MCF 10A (cell line): ENCODE data around the gene DLL4. TPM values are rescaled to one million over a fixed set of nuclear protein-coding genes. Genes with fewer than 3 reads are reported as not detected.
A peak's percentile ranks its signal among the peaks of the same experiment; 100 is the strongest.

Experiments used
- BruUV-seq: library from RNA; stranded (reverse); fragments of 400-500 nt; replicated peaks from 2 replicates; lab custom pipeline; 2021; lab: Mats Ljungman, UMichigan
- CTCF ChIA-PET: fragments of 300-600 bp; sonication (Branson Sonifier 250); formaldehyde crosslinking; extraction: SDS; loops from one replicate; lab custom pipeline; 2021; ENCODE audit warnings: antibody characterized with exemption, inconsistent platforms; lab: Yijun Ruan, JAX
- POLR2A ChIA-PET: fragments of 300-600, 350-650 bp; sonication (Branson Sonifier 250); formaldehyde crosslinking; extraction: SDS; loops from one replicate; lab custom pipeline; 2020; ENCODE audit warnings: antibody characterized with exemption, inconsistent platforms; lab: Yijun Ruan, JAX
- DNase-seq: peaks from one replicate; pipeline ENCODE4 v3.0.0-alpha.2; 2018; ENCODE audit not compliant: unreplicated experiment
- H3K27ac Mint-ChIP-seq: one replicate; pipeline ENCODE4 v1.8.0; 2022; ENCODE audit warnings: mild to moderate bottlenecking, low read depth, mixed read lengths; ENCODE audit not compliant: unreplicated experiment
- H3K27me3 Mint-ChIP-seq: one replicate; pipeline ENCODE4 v1.8.0; 2022; ENCODE audit warnings: mixed read lengths; ENCODE audit not compliant: insufficient read depth, unreplicated experiment
- H3K36me3 Mint-ChIP-seq: one replicate; pipeline ENCODE4 v1.8.0; 2022; ENCODE audit warnings: mild to moderate bottlenecking, moderate library complexity, mixed read lengths; ENCODE audit not compliant: insufficient read depth, unreplicated experiment
- H3K4me1 Mint-ChIP-seq: one replicate; pipeline ENCODE4 v1.8.0; 2022; ENCODE audit warnings: mixed read lengths; ENCODE audit not compliant: insufficient read depth, unreplicated experiment
- H3K4me3 Mint-ChIP-seq: one replicate; pipeline ENCODE4 v1.8.0; 2022; ENCODE audit warnings: mild to moderate bottlenecking, moderate library complexity, mixed read lengths; ENCODE audit not compliant: unreplicated experiment
- H3K9me3 Mint-ChIP-seq: one replicate; pipeline ENCODE4 v1.8.0; 2022; ENCODE audit warnings: mixed read lengths; ENCODE audit not compliant: unreplicated experiment
- CTCF ChIP-seq: fragments of 200-600 bp; IDR thresholded peaks from one replicate; pipeline ENCODE4 v1.8.0; 2022; ENCODE audit warnings: antibody characterized with exemption, mild to moderate bottlenecking; ENCODE audit not compliant: unreplicated experiment
- intact Hi-C: fragments of 100-400 bp; cut with micrococcal nuclease; formaldehyde crosslinking; loops from 2 replicates; pipeline ENCODE4 v1.14.1; 2022
- total RNA-seq: library from RNA; stranded (reverse); gene quantifications from 2 replicates; pipeline ENCODE4 v1.2.3, GENCODE V29; 2022

Gene DLL4
- total RNA-seq, 1 experiment from 2014 or later: not detected

GRCh38 chr15:40955930-40956540, 26.9 kb downstream of the DLL4 start:
- no peak for DNase-seq
- ChIA-PET POLR2A (no interaction called here), CTCF (interaction anchor here (0.6 to 7.2 kb wide), 2 partner anchors 15 to 264 kb away, joined by 5 to 59 read pairs; no protein-coding TSS in a partner anchor)
- no peaks in the 10 kb centered on the region for H3K27me3 Mint-ChIP-seq
- peak overlapping the region; percentile 7 for H3K27ac Mint-ChIP-seq
- intact Hi-C loops: no loop called here
- TF ChIP-seq CTCF: no peak
- BruUV-seq: no TSS peak
- H3K4me1 Mint-ChIP-seq: peaks cover 38% of the 10 kb centered on the region
- H3K36me3 Mint-ChIP-seq: peaks cover 19% of the 10 kb centered on the region
- H3K4me3 Mint-ChIP-seq: peak overlapping the region; percentile 45
- H3K9me3 Mint-ChIP-seq: no peaks in the 10 kb centered on the region

- ChIA-PET POLR2A (interaction anchor here (2.0 kb wide), 1 partner anchor 14 kb away, joined by 4 read pairs; no protein-coding TSS in a partner anchor), CTCF (interaction anchor here (0.6 to 7.2 kb wide), 3 partner anchors 16 to 263 kb away, joined by 5 to 59 read pairs (median 8); no protein-coding TSS in a partner anchor)
- BruUV-seq: no TSS peak
- intact Hi-C loops: no loop called here
- H3K27ac Mint-ChIP-seq: peak overlapping the region; percentile 7
- H3K9me3 Mint-ChIP-seq: no peaks in the 10 kb centered on the region
- TF ChIP-seq CTCF: no peak
- no peak for DNase-seq
- peaks cover 19% of the 10 kb centered on the region for H3K36me3 Mint-ChIP-seq
- H3K4me3 Mint-ChIP-seq: peak overlapping the region; percentile 45
- H3K4me1 Mint-ChIP-seq: peaks cover 38% of the 10 kb centered on the region
- H3K27me3 Mint-ChIP-seq: no peaks in the 10 kb centered on the region
Measured at GRCh38 chr15:40956541-40956982, 27.4 kb downstream of the DLL4 start.

GRCh38 chr15:40957041-40957555, 28.0 kb downstream of the DLL4 start:
- Mint-ChIP-seq H3K4me1 (peaks cover 38% of the 10 kb centered on the region), H3K27me3 (no peaks in the 10 kb centered on the region), H3K27ac (no peak overlapping the region), H3K36me3 (peaks cover 19% of the 10 kb centered on the region), H3K4me3 (no peak overlapping the region), H3K9me3 (no peaks in the 10 kb centered on the region)
- no TSS peak for BruUV-seq
- intact Hi-C loops: no loop called here
- no peak for TF ChIP-seq CTCF
- CTCF ChIA-PET: interaction anchor here (2.1 to 7.2 kb wide), 2 partner anchors 16 to 53 kb away, joined by 8 to 59 read pairs; no protein-coding TSS in a partner anchor
- POLR2A ChIA-PET: interaction anchor here (2.0 kb wide), 1 partner anchor 15 kb away, joined by 4 read pairs; no protein-coding TSS in a partner anchor
- no peak for DNase-seq

- Mint-ChIP-seq H3K4me3 (no peak overlapping the region), H3K9me3 (no peaks in the 10 kb centered on the region), H3K27me3 (no peaks in the 10 kb centered on the region), H3K36me3 (peaks cover 16% of the 10 kb centered on the region), H3K4me1 (peaks cover 38% of the 10 kb centered on the region), H3K27ac (no peak overlapping the region)
- peak; percentile 50 for DNase-seq
- ChIA-PET POLR2A (interaction anchor here (2.0 kb wide), 1 partner anchor 15 kb away, joined by 4 read pairs; no protein-coding TSS in a partner anchor), CTCF (interaction anchor here (2.1 to 7.2 kb wide), 2 partner anchors 17 to 53 kb away, joined by 8 to 59 read pairs; no protein-coding TSS in a partner anchor)
- BruUV-seq: no TSS peak
- intact Hi-C loops: no loop called here
- TF ChIP-seq CTCF: no peak
Measured at GRCh38 chr15:40957581-40958051, 28.5 kb downstream of the DLL4 start.
